Colonic mucosa (tissue), 4 donors: Measurements from ENCODE around the gene STYXL1. TPM values are rescaled to one million over a fixed set of nuclear protein-coding genes. Genes with fewer than 3 reads are reported as not detected.

Experiments used
- DNase-seq: peaks from one replicate; pipeline ENCODE4 v3.0.0-alpha.2; 2020
- H3K27ac ChIP-seq: fragments of 200-600 bp; one replicate; pipeline ENCODE4 v1.8.0; 2021
- H3K27me3 ChIP-seq: fragments of 200-600 bp; one replicate; pipeline ENCODE4 v1.8.0; 2021
- H3K36me3 ChIP-seq: fragments of 200-600 bp; one replicate; pipeline ENCODE4 v1.8.0; 2021
- H3K4me1 ChIP-seq: fragments of 200-600 bp; one replicate; pipeline ENCODE4 v1.8.0; 2021; ENCODE audit warnings: mild to moderate bottlenecking
- H3K4me3 ChIP-seq: fragments of 200-600 bp; one replicate; pipeline ENCODE4 v1.8.0; 2021
- H3K9ac ChIP-seq, 2 donors: one replicate each; pipeline ENCODE4 v1.7.0; 2013; ENCODE audit warnings: control low read depth in 2 of 2, low read depth in 2 of 2, low read length in 2 of 2
- H3K9me3 ChIP-seq: fragments of 200-600 bp; one replicate; pipeline ENCODE4 v1.8.0; 2021
- intact Hi-C: fragments of 100-400 bp; cut with DNase I; formaldehyde crosslinking; loops from one replicate; pipeline ENCODE4 v1.14.1; 2022
- total RNA-seq, 2 donors: library from RNA; stranded (reverse); fragmentation: NEBNext Ultra II Directional in 1 of 2; extraction: Animal tissue kit (Norgen Biotek cat#: 25700) in 1 of 2; gene quantifications; one replicate each; pipeline ENCODE4 v1.2.1, GENCODE V29; 2021
- TF ChIP-seq, protein P1 (sequence below): fragments of 200-600 bp; IDR thresholded peaks from one replicate; pipeline ENCODE4 v1.8.0; 2022; ENCODE audit warnings: antibody characterized with exemption, mild to moderate bottlenecking
- donor health status: healthy.
- donor health status: DM: no; HTN: no; CAD: no.
- donor health status: DM: no; HTN: no; CAD: no.

STYXL1 gene
- total RNA-seq, 2 donors from 2014 or later = 32.4 to 36.7 TPM

DNA sequence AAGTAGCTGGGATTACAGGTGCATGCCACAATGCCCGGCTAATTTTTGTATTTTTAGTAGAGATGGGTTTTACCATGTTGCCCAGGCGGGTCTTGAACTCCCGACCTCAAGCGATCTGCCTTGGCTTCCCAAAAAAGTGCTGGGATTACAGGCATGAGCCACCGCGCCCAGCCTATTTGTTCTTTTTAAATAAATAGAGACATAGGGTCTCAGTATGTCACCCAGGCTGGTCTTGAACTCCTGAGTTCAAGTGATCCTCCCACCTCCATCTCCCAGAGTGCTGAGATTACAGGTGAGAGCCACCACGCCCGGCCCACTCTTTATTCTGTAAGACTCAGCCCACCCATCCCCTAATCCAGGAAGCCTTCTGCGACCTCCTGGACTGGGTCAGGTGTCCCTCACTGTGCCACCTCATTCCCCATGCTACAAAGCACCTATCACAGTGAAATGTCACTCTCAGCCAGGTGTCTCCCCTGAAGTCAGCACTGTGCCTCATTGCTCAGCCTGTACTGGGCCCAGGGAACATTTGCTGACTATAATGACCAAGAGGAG, 56.2 kb downstream of the STYXL1 start:
- no peak overlapping the region for H3K27ac ChIP-seq
- TF ChIP-seq, protein P1, sequence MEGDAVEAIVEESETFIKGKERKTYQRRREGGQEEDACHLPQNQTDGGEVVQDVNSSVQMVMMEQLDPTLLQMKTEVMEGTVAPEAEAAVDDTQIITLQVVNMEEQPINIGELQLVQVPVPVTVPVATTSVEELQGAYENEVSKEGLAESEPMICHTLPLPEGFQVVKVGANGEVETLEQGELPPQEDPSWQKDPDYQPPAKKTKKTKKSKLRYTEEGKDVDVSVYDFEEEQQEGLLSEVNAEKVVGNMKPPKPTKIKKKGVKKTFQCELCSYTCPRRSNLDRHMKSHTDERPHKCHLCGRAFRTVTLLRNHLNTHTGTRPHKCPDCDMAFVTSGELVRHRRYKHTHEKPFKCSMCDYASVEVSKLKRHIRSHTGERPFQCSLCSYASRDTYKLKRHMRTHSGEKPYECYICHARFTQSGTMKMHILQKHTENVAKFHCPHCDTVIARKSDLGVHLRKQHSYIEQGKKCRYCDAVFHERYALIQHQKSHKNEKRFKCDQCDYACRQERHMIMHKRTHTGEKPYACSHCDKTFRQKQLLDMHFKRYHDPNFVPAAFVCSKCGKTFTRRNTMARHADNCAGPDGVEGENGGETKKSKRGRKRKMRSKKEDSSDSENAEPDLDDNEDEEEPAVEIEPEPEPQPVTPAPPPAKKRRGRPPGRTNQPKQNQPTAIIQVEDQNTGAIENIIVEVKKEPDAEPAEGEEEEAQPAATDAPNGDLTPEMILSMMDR = no peak
- H3K27me3 ChIP-seq = no peaks in the 10 kb centered on the region
- DNase-seq = no peak
- intact Hi-C loops = no loop called here
- no peaks in the 10 kb centered on the region for H3K9me3 ChIP-seq
- no peak overlapping the region for H3K9ac ChIP-seq
- no peaks in the 10 kb centered on the region for H3K4me1 ChIP-seq
- H3K36me3 ChIP-seq = no peaks in the 10 kb centered on the region
- H3K4me3 ChIP-seq = no peak overlapping the region

DNA sequence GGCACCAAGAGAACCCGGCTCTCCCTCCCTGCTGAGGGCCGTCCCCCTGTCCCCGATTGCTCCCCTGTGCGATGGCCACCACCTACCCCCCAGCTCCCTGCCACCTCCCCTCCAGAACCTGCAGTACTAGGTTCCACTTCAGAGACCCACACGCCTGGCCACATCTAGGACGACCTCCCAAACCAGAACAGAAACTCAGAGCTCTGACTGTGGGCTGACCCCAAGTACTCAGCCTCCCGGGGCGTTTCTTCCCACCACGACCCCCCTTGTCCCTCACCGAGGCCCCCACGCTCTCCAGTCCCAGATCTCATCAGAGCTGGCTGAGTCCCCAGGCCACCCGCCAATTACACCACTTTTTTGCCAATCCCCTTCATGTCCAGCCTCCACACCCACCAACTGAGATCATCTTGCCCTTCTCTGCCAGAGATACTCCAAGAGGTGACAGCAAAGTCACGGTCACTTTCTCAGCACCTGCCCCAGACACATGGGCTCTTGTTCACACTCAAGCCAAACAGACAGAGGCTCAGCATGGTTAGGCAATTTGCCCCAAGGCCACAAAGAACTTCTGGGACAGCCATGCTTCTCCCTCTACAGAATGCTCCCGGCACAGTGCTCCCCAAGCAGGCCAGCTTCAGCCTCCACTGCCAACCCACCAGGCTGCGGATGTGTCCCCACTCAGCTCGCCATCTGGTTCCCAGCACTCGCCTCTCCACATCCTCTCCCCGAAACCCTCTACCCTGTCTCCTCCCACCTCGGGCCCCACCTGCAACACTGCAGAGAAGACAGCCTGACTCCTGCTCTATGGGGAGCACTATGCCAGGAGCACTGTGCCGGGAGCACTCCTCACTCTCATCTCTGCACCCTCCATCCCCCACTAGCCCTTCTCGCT, 58.1 kb downstream of the STYXL1 start:
- peak; percentile 25 for DNase-seq
- Histone ChIP-seq H3K36me3 (no peaks in the 10 kb centered on the region), H3K9ac (no peak overlapping the region), H3K4me1 (peaks cover 6% of the 10 kb centered on the region), H3K9me3 (no peaks in the 10 kb centered on the region), H3K4me3 (no peak overlapping the region), H3K27me3 (no peaks in the 10 kb centered on the region), H3K27ac (no peak overlapping the region)
- intact Hi-C loops = no loop called here
- TF ChIP-seq, protein P1 = no peak

DNA sequence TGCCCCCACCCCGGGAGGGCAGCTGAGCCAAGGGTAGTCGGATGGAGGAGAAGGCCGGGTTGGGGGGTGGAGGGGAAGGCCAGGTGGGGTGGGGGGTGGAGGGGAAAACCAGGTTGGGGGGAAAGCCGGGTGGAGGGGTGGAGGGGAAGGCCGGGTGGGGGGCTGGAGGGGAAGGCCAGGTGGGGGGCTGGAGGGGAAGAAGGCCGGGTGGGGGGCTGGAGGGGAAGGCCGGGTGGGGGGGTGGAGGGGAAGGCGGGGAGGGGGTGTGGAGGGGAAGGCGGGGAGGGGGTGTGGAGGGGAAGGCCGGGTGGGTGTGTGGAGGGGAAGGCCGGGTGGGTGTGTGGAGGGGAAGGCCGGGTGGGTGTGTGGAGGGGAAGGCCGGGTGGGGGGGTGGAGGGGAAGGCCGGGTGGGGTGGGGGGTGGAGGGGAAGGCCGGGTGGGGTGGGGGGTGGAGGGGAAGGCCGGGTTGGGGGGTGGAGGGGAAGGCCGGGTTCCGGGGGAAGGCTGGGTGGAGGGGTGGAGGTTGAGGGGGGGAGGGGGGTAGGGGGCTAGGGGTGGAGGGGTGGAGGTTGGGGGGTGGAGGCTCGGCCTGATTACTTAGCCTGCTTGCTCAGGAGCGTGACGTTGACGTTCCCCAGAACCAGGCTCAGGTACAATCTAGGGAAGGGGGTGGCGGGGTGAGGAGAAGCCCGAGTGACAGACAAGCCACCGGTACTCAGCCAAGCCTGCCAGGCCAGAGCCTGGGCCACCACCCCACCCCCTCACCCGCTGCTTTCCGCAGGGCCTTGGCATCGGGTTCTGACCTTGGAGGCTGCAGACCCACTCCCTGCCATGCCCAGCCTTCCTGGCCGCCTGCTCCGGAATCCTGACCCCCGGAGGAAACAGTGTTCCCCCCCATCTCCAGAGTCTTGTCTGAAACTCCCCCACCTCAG, 59.0 kb downstream of the STYXL1 start:
- intact Hi-C loops = no loop called here
- Histone ChIP-seq H3K4me3 (no peak overlapping the region), H3K36me3 (no peaks in the 10 kb centered on the region), H3K4me1 (peaks cover 6% of the 10 kb centered on the region), H3K9ac (peak overlapping the region in 1 of 2 donors; percentile 35), H3K27me3 (no peaks in the 10 kb centered on the region), H3K9me3 (no peaks in the 10 kb centered on the region), H3K27ac (no peak overlapping the region)
- TF ChIP-seq, protein P1 = no peak
- peak; percentile 17 for DNase-seq

DNA sequence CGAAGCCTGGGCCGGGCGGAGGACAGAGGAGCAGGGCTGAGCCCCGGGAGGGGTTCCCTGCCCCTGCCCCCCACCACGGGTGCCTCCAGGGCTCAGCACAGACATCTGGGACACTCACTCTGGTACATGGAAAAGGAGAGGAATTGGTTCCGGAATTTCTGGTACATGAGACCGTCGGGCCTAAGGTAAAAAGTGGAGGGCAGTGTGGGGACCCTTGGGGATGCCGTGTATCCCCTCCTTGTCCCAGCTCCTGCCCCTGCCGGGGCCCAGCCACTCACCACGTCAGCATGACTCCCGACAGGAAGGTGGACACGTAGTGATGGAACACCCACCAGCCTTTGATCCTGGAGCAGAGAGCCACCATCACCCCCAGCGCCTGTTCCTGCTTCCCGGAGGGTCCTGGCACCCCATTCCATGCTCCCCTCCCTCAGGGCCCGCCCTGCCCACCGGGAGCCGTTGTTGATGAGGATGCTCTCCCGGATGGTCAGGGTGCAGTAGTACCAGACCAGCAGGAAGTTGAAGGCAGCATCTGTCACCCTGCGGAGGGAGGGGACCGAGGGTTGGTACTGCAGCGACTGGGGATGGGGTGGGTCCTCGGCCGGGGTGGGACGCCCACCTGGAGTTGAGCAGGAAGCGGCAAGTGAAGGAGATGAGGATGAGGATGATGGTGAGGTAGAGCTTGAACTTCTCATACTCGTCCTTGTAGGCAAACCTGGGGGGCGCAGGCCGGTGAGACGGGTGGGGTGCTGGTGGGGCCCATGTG, 59.8 kb downstream of the STYXL1 start:
- no peak overlapping the region for H3K27ac ChIP-seq
- H3K27me3 ChIP-seq = no peaks in the 10 kb centered on the region
- TF ChIP-seq, protein P1 = no peak
- peaks cover 6% of the 10 kb centered on the region for H3K4me1 ChIP-seq
- DNase-seq = no peak
- no peaks in the 10 kb centered on the region for H3K9me3 ChIP-seq
- no peak overlapping the region for H3K4me3 ChIP-seq
- H3K36me3 ChIP-seq = no peaks in the 10 kb centered on the region
- intact Hi-C loops = no loop called here
- H3K9ac ChIP-seq = no peak overlapping the region
